HL-60 (cell line): ENCODE measurements around the gene RBMS3.

ENCODE experiments used
- DNase-seq, 2 experiments: peaks; one replicate each; pipeline ENCODE4 v3.0.0-alpha.2; 2010 to 2020; ENCODE audit warnings: low read depth in 1 of 2, low spot score in 1 of 2
- H3K27ac ChIP-seq: fragments of 250-450 bp; sonication (Bioruptor Pico); replicated peaks from 2 replicates; pipeline ENCODE4 v1.5.1; 2020; ENCODE audit warnings: mild to moderate bottlenecking, moderate library complexity
- H3K27me3 ChIP-seq: fragments of 250-450 bp; sonication (Bioruptor Pico); 2 replicates; pipeline ENCODE4 v1.5.1; 2021; ENCODE audit warnings: mild to moderate bottlenecking, moderate library complexity; ENCODE audit not compliant: insufficient read depth, poor library complexity, severe bottlenecking
- H3K4me3 ChIP-seq: replicated peaks from 2 replicates; pipeline ENCODE4 v1.5.1; 2011; ENCODE audit warnings: mild to moderate bottlenecking, control low read depth, low read length; ENCODE audit not compliant: insufficient read depth
- GABPA ChIP-seq: IDR thresholded peaks from 2 replicates; pipeline ENCODE4 v1.6.1; 2012; ENCODE audit warnings: low read depth
- POLR2AphosphoS5 ChIP-seq: IDR thresholded peaks from 2 replicates; pipeline ENCODE4 v1.6.1; 2012; ENCODE audit warnings: low read depth
- SPI1 ChIP-seq: IDR thresholded peaks from 2 replicates; pipeline ENCODE4 v1.6.1; 2012; ENCODE audit warnings: low read depth, mild to moderate bottlenecking, borderline replicate concordance
- TF ChIP-seq, protein P1 (sequence below): IDR thresholded peaks from 2 replicates; pipeline ENCODE4 v1.6.1; 2012; ENCODE audit warnings: low read depth; ENCODE audit not compliant: insufficient replicate concordance
- TF ChIP-seq, protein P2 (sequence below): IDR thresholded peaks from one replicate; pipeline ENCODE4 v1.5.1; 2011; ENCODE audit warnings: low read length, control low read depth, inconsistent platforms; ENCODE audit not compliant: insufficient read depth

RBMS3 gene

DNA sequence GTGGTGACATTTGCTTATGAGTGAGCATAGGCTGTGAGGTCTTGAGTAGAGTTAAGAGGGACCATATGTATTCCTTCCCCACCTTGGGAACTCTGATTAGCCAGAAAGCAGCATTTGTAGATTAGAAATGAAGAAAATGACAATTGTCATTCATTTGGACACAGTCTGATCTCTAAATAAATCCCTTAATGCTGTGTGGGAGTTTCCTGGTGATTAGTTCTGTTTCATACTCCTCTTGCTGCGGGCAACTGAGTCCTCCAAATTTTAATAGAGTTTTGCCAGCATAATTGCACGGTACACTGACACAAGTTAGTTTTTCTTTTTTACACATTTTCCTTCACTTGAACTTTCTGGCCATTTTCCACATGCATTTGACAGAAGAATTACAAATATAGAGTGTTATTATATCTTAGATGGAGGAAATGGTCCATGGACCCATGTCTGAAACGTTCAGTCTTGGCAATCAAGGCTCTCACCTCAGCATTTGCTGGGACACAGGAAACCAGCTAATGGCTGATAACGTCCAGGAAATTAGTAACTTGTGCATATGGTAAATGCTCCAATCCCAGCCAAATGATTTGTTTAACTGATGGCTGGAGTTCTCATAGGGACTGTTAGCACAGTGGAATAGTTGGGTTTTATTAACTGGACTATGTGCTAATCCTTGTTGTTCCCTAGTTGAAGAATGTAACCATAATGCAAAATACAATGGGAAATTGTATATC is 321.2 kb downstream of the RBMS3 start:
- Histone ChIP-seq H3K27me3 (no peaks in the 10 kb centered on the region), H3K4me3 (no peak overlapping the region), H3K27ac (no peak overlapping the region)
- no peak for DNase-seq
- TF ChIP-seq, protein P1, sequence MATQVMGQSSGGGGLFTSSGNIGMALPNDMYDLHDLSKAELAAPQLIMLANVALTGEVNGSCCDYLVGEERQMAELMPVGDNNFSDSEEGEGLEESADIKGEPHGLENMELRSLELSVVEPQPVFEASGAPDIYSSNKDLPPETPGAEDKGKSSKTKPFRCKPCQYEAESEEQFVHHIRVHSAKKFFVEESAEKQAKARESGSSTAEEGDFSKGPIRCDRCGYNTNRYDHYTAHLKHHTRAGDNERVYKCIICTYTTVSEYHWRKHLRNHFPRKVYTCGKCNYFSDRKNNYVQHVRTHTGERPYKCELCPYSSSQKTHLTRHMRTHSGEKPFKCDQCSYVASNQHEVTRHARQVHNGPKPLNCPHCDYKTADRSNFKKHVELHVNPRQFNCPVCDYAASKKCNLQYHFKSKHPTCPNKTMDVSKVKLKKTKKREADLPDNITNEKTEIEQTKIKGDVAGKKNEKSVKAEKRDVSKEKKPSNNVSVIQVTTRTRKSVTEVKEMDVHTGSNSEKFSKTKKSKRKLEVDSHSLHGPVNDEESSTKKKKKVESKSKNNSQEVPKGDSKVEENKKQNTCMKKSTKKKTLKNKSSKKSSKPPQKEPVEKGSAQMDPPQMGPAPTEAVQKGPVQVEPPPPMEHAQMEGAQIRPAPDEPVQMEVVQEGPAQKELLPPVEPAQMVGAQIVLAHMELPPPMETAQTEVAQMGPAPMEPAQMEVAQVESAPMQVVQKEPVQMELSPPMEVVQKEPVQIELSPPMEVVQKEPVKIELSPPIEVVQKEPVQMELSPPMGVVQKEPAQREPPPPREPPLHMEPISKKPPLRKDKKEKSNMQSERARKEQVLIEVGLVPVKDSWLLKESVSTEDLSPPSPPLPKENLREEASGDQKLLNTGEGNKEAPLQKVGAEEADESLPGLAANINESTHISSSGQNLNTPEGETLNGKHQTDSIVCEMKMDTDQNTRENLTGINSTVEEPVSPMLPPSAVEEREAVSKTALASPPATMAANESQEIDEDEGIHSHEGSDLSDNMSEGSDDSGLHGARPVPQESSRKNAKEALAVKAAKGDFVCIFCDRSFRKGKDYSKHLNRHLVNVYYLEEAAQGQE: no peak
- TF ChIP-seq SPI1 (no peak), GABPA (no peak), POLR2AphosphoS5 (no peak)
- TF ChIP-seq, protein P2, sequence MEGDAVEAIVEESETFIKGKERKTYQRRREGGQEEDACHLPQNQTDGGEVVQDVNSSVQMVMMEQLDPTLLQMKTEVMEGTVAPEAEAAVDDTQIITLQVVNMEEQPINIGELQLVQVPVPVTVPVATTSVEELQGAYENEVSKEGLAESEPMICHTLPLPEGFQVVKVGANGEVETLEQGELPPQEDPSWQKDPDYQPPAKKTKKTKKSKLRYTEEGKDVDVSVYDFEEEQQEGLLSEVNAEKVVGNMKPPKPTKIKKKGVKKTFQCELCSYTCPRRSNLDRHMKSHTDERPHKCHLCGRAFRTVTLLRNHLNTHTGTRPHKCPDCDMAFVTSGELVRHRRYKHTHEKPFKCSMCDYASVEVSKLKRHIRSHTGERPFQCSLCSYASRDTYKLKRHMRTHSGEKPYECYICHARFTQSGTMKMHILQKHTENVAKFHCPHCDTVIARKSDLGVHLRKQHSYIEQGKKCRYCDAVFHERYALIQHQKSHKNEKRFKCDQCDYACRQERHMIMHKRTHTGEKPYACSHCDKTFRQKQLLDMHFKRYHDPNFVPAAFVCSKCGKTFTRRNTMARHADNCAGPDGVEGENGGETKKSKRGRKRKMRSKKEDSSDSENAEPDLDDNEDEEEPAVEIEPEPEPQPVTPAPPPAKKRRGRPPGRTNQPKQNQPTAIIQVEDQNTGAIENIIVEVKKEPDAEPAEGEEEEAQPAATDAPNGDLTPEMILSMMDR: no peak

DNA sequence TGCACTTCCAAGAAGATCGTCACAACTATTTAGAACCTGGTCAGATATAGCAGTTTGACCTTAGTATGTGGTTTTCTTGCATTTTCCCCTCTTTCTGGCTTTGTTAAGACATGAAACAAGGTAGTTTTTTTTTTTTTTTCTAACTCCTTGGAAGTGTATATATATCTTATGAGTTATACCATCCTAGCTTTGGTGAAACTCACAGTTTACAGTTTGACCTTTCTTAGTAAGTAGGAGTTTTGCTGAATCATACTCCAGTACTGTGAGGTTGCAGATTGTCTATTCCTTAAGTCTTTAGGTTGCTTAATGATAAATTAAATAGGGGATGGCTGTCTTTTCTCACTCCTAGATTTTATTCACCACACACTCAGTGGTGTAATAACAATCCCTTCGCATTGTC is 325.0 kb downstream of the RBMS3 start:
- Histone ChIP-seq H3K27me3 (no peaks in the 10 kb centered on the region), H3K4me3 (no peak overlapping the region), H3K27ac (no peak overlapping the region)
- TF ChIP-seq POLR2AphosphoS5: no peak
- no peak for TF ChIP-seq GABPA
- TF ChIP-seq, protein P1: no peak
- TF ChIP-seq, protein P2: no peak
- no peak for TF ChIP-seq SPI1
- DNase-seq: no peak

DNA sequence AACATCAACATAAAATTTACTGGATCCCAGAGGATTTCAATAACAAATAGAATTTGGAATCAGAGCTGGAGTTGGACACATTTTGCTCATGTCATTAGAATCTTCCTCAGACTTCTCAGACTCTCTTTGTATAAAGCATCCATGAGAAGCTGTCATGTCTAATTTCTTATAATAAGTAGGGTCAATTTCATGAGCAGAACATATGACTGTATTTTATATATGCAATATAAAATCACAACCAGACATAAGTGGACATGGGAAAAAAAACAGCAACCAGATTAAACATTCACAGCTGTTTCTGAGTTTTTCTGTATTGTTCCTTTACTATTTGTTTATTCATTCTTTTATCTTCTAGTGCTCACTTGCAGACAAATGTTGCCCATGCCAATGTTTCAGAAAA is 325.5 kb downstream of the RBMS3 start:
- H3K27me3 ChIP-seq: no peaks in the 10 kb centered on the region
- no peak for DNase-seq
- H3K27ac ChIP-seq: no peak overlapping the region
- TF ChIP-seq SPI1 (no peak), GABPA (no peak), POLR2AphosphoS5 (no peak)
- TF ChIP-seq, protein P1: no peak
- TF ChIP-seq, protein P2: no peak
- no peak overlapping the region for H3K4me3 ChIP-seq
